GM12878 (cell line): Measurements from ENCODE around the gene MEF2C. TPM values are rescaled to one million over a fixed set of nuclear protein-coding genes. Genes with fewer than 3 reads are reported as not detected.

Source experiments
- ATAC-seq: fragments of 200-7000 bp; cut with Tn5 transposase; 3 replicates; pipeline ENCODE4 v1.9.1; 2020; ENCODE audit warnings: mild to moderate bottlenecking, moderate library complexity
- BruUV-seq: library from RNA; stranded (reverse); fragments of 400-500 nt; replicated peaks from 2 replicates; lab custom pipeline; 2021; lab: Mats Ljungman, UMichigan
- CTCF ChIA-PET: fragments of 300-600 bp; sonication (Branson Sonifier 250); formaldehyde crosslinking; extraction: SDS; loops from one replicate; lab custom pipeline; 2021; ENCODE audit warnings: inconsistent platforms; lab: Yijun Ruan, JAX
- POLR2A ChIA-PET: fragments of 350-600 bp; formaldehyde crosslinking; extraction: SDS; loops from one replicate; lab custom pipeline; 2021; ENCODE audit warnings: inconsistent platforms; lab: Charles Lee
- RAD21 ChIA-PET: fragments of 300-600 bp; sonication (Branson Sonifier 250); formaldehyde crosslinking; loops from one replicate; lab custom pipeline; 2023; ENCODE audit warnings: antibody characterized with exemption; ENCODE audit not compliant: unreplicated experiment; lab: Charles Lee
- SMC1A ChIA-PET: fragments of 300-600 bp; sonication (Branson Sonifier 250); formaldehyde crosslinking; loops from one replicate; lab custom pipeline; 2023; ENCODE audit not compliant: unreplicated experiment, uncharacterized antibody; lab: Charles Lee
- DNase-seq: peaks from one replicate; pipeline ENCODE4 v3.0.0-alpha.2; 2011; ENCODE audit warnings: low read depth, low spot score
- FAIRE-seq: peaks from 3 replicates; lab custom pipeline; 2011; peaks lifted over from hg19 to GRCh38; lab: Jason Lieb, UNC
- H2AFZ ChIP-seq: 2 replicates; pipeline ENCODE4 v1.6.0; 2011; ENCODE audit warnings: low read depth, low read length, control low read depth; ENCODE audit not compliant: control insufficient read depth
- H3K27ac ChIP-seq: 2 replicates; pipeline ENCODE4 v1.5.1; 2011; ENCODE audit warnings: control low read depth; ENCODE audit not compliant: control insufficient read depth, insufficient read depth
- H3K27me3 ChIP-seq, 2 experiments: replicated peaks in 1 of 2; 2 replicates each; pipeline versions ENCODE4 v1.6.0 to v1.6.1; 2011; ENCODE audit warnings: low read length in 1 of 2; ENCODE audit not compliant: control insufficient read depth in 2 of 2, insufficient read depth in 2 of 2
- H3K36me3 ChIP-seq, 2 experiments: 2 replicates each; pipeline ENCODE4 v1.5.1; 2011; ENCODE audit warnings: low read length in 1 of 2; ENCODE audit not compliant: control insufficient read depth in 2 of 2, insufficient read depth in 2 of 2
- H3K4me1 ChIP-seq: 2 replicates; pipeline ENCODE4 v1.6.1; 2011; ENCODE audit warnings: mild to moderate bottlenecking, low read length, moderate library complexity, mixed read lengths; ENCODE audit not compliant: control insufficient read depth, insufficient read depth
- H3K4me2 ChIP-seq: 2 replicates; pipeline ENCODE4 v1.6.0; 2011; ENCODE audit warnings: control low read depth; ENCODE audit not compliant: control insufficient read depth, insufficient read depth
- H3K4me3 ChIP-seq: fragments of 200-600 bp; sonication (generic); 2 replicates; pipeline ENCODE4 v1.5.1; 2016
- H3K79me2 ChIP-seq: 2 replicates; pipeline ENCODE4 v1.6.0; 2011; ENCODE audit warnings: low read length; ENCODE audit not compliant: control insufficient read depth, insufficient read depth
- H3K9ac ChIP-seq: 2 replicates; pipeline ENCODE4 v1.8.0; 2011; ENCODE audit warnings: low read length, control low read depth, mixed read lengths; ENCODE audit not compliant: control insufficient read depth, insufficient read depth
- H3K9me3 ChIP-seq: replicated peaks from 3 replicates; pipeline ENCODE4 v1.5.1; 2011; ENCODE audit warnings: mild to moderate bottlenecking, low read length; ENCODE audit not compliant: control insufficient read depth, insufficient read depth
- H4K20me1 ChIP-seq: 2 replicates; pipeline ENCODE4 v1.6.0; 2011; ENCODE audit not compliant: control insufficient read depth, insufficient read depth
- KDM1A ChIP-seq: fragments of 200-600 bp; sonication (generic); IDR thresholded peaks from 2 replicates; pipeline ENCODE4 v1.6.1; 2016; ENCODE audit warnings: borderline replicate concordance
- NFYB ChIP-seq: IDR thresholded peaks from 2 replicates; pipeline ENCODE4 v1.6.1; 2011; ENCODE audit warnings: low read depth, mild to moderate bottlenecking, low read length, improper control_type of control experiment, moderate library complexity; ENCODE audit not compliant: insufficient read depth
- SMARCA5 ChIP-seq: fragments of 450-650 bp; IDR thresholded peaks from 2 replicates; pipeline ENCODE4 v1.6.1; 2017; ENCODE audit warnings: mild to moderate bottlenecking
- WGBS: methylation state at CpG from one replicate; pipeline ENCODE4 v1.1.6; 2016; ENCODE audit warnings: low lambda C conversion rate; ENCODE audit not compliant: insufficient replicate concordance, insufficient coverage; ENCODE audit errors: missing lambda C conversion rate; 5-methylcytosine and 5-hydroxymethylcytosine counted together
- in situ Hi-C: fragments of 300-500 bp; cut with MboI; formaldehyde crosslinking; loops from 9 replicates; pipeline ENCODE4 v1.14.3; 2018; ENCODE audit warnings: mixed read lengths
- intact Hi-C: fragments of 100-400 bp; cut with micrococcal nuclease; formaldehyde crosslinking; loops from one replicate; pipeline ENCODE4 v1.14.2; 2022; ENCODE audit not compliant: unreplicated experiment
- polyA plus RNA-seq, 11 experiments: library from polyadenylated mRNA; depleted of rRNA in 4 of 11; unstranded in 6 of 11; stranded (reverse) in 5 of 11; fragments of >200 nt; fragmentation: Nextera tagmentation in 4 of 11; fragmentation: Illumina TruSeq in 1 of 11; extraction: Ambion mirVana in 4 of 11; extraction: Trizol in 1 of 11; gene quantifications; 1 replicate in 1 of 11; 2 replicates in 10 of 11; pipeline versions ENCODE4 v1.2.1 to v1.2.3, GENCODE V29; 2011 to 2016; ENCODE audit warnings: inconsistent platforms in 2 of 11, missing spikeins in 2 of 11, low read depth in 1 of 11
- total RNA-seq, 4 experiments: library from RNA; depleted of rRNA in 3 of 4; stranded (reverse); fragments of >200 nt in 3 of 4; fragmentation: Illumina TruSeq in 1 of 4; extraction: Trizol in 1 of 4; gene quantifications; 2 replicates each; pipeline versions ENCODE4 v1.2.1 to v1.2.3, GENCODE V29; 2013 to 2021
- TF ChIP-seq, protein P1 (sequence below): IDR thresholded peaks from 2 replicates; pipeline ENCODE4 v1.6.1; 2012; ENCODE audit warnings: improper control_type of control experiment, low read depth, low read length; ENCODE audit not compliant: insufficient replicate concordance

The MEF2C gene
- total and polyA plus RNA-seq, 10 of the 15 experiments (the other 5 are each of a cell fraction or from before 2014, with no cell fraction given): 104 to 225 (median 180) TPM

DNA sequence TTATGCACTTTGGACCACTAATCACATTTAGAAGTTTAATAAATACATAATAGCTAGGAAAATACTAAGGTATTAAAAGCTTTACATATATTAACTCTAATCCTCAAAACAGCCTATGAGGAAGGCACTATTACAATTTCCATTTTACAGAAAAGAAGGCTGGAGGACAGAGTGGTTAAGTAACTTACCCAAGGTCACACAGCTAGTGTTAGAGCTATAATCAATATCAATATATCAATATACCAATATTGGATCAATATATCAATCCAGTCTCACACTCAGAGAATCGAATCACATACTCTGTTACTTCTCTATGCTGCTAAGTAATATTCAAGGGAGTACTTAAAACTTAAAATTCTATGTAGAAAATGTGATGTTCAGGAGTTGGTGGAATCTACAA lies 45.2 kb downstream of the MEF2C start:
- in situ Hi-C loops: no loop called here
- TF ChIP-seq SMARCA5 (0 out of 2 replicates have a peak, but pooled peaks have one; percentile 42), KDM1A (0 out of 2 replicates have a peak, but pooled peaks have one; percentile 24), NFYB (no peak)
- TF ChIP-seq, protein P1, sequence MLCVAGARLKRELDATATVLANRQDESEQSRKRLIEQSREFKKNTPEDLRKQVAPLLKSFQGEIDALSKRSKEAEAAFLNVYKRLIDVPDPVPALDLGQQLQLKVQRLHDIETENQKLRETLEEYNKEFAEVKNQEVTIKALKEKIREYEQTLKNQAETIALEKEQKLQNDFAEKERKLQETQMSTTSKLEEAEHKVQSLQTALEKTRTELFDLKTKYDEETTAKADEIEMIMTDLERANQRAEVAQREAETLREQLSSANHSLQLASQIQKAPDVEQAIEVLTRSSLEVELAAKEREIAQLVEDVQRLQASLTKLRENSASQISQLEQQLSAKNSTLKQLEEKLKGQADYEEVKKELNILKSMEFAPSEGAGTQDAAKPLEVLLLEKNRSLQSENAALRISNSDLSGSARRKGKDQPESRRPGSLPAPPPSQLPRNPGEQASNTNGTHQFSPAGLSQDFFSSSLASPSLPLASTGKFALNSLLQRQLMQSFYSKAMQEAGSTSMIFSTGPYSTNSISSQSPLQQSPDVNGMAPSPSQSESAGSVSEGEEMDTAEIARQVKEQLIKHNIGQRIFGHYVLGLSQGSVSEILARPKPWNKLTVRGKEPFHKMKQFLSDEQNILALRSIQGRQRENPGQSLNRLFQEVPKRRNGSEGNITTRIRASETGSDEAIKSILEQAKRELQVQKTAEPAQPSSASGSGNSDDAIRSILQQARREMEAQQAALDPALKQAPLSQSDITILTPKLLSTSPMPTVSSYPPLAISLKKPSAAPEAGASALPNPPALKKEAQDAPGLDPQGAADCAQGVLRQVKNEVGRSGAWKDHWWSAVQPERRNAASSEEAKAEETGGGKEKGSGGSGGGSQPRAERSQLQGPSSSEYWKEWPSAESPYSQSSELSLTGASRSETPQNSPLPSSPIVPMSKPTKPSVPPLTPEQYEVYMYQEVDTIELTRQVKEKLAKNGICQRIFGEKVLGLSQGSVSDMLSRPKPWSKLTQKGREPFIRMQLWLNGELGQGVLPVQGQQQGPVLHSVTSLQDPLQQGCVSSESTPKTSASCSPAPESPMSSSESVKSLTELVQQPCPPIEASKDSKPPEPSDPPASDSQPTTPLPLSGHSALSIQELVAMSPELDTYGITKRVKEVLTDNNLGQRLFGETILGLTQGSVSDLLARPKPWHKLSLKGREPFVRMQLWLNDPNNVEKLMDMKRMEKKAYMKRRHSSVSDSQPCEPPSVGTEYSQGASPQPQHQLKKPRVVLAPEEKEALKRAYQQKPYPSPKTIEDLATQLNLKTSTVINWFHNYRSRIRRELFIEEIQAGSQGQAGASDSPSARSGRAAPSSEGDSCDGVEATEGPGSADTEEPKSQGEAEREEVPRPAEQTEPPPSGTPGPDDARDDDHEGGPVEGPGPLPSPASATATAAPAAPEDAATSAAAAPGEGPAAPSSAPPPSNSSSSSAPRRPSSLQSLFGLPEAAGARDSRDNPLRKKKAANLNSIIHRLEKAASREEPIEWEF: peak; percentile 86
- ATAC-seq: no peak
- intact Hi-C loops: no loop called here
- no peak overlapping the region for H3K4me2 ChIP-seq
- peaks cover 15% of the 10 kb centered on the region for H3K4me1 ChIP-seq
- RAD21 ChIA-PET: interaction anchor here (0.6 to 2.2 kb wide), 8 partner anchors 9 to 174 kb away, joined by 3 to 8 read pairs (median 5); no protein-coding TSS in a partner anchor
- DNase-seq: no peak
- no peaks in the 10 kb centered on the region for H4K20me1 ChIP-seq
- FAIRE-seq: no peak
- H3K36me3 ChIP-seq: peaks cover 0 to 18% of the 10 kb centered on the region in 2 experiments; a peak in 1 of 4 replicates
- SMC1A ChIA-PET: interaction anchor here (0.9 to 24.1 kb wide), 10 partner anchors 8 to 106 kb away, joined by 3 to 591 read pairs (median 6); no protein-coding TSS in a partner anchor
- H3K27me3 ChIP-seq: no peaks in the 10 kb centered on the region
- no peak overlapping the region for H3K27ac ChIP-seq
- 100% methylated on average over 1 of the region's 1 CpG for WGBS
- H3K9me3 ChIP-seq: no peaks in the 10 kb centered on the region
- CTCF ChIA-PET: interaction anchor here (1.0 to 5.1 kb wide), 7 partner anchors 9 to 259 kb away, joined by 3 to 32 read pairs (median 3); no protein-coding TSS in a partner anchor
- BruUV-seq: no TSS peak
- no peak overlapping the region for H2AFZ ChIP-seq
- H3K9ac ChIP-seq: no peak overlapping the region
- H3K79me2 ChIP-seq: peaks cover 89% of the 10 kb centered on the region
- no peak overlapping the region for H3K4me3 ChIP-seq
- POLR2A ChIA-PET: interaction anchor here (1.3 to 1.6 kb wide), 2 partner anchors 13 to 53 kb away, joined by 5 to 6 read pairs; no protein-coding TSS in a partner anchor
